Measurements from ENCODE around the gene CRY2. TPM values are rescaled to one million over a fixed set of nuclear protein-coding genes. Genes with fewer than 3 reads are reported as not detected.

The CRY2 gene
- total and polyA plus RNA-seq, 2 of the 13 experiments (the other 11 are each of a cell fraction or from before 2014, with no cell fraction given), result 10.1 to 12.2 TPM

DNA sequence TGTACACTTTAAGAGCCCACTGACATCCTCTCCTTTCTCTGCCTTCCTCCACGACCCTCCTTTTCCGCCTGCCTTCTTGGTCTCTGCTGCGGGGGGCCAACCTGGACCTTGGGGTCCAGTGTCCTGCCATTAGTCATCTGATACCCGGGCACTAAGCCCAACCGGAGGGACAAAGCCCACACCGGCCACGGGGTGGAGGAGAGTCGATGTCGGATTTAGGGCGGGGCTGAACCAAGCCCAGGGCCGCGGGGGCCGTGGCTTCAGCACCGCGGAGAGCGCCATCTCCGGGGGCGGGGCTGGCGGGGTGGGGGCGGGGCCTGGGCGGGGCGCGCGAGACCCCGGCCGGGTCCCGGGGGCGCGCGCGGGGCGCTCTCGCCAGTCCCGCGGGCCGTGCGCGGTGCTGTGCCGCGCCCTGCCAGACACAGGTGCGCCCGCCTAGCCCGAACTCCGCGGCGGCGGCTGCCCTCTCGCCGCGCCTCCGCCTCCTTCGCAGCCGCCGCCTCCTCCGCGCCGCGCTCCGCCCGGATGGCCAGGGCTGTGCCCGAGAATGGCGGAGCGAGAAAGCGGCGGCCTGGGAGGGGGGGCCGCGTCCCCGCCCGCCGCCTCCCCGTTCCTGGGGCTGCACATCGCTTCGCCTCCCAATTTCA is 38.1 kb downstream of the CRY2 start, which contains the start of gene MAPK8IP1 (continued):
- TF ChIP-seq, protein P1, sequence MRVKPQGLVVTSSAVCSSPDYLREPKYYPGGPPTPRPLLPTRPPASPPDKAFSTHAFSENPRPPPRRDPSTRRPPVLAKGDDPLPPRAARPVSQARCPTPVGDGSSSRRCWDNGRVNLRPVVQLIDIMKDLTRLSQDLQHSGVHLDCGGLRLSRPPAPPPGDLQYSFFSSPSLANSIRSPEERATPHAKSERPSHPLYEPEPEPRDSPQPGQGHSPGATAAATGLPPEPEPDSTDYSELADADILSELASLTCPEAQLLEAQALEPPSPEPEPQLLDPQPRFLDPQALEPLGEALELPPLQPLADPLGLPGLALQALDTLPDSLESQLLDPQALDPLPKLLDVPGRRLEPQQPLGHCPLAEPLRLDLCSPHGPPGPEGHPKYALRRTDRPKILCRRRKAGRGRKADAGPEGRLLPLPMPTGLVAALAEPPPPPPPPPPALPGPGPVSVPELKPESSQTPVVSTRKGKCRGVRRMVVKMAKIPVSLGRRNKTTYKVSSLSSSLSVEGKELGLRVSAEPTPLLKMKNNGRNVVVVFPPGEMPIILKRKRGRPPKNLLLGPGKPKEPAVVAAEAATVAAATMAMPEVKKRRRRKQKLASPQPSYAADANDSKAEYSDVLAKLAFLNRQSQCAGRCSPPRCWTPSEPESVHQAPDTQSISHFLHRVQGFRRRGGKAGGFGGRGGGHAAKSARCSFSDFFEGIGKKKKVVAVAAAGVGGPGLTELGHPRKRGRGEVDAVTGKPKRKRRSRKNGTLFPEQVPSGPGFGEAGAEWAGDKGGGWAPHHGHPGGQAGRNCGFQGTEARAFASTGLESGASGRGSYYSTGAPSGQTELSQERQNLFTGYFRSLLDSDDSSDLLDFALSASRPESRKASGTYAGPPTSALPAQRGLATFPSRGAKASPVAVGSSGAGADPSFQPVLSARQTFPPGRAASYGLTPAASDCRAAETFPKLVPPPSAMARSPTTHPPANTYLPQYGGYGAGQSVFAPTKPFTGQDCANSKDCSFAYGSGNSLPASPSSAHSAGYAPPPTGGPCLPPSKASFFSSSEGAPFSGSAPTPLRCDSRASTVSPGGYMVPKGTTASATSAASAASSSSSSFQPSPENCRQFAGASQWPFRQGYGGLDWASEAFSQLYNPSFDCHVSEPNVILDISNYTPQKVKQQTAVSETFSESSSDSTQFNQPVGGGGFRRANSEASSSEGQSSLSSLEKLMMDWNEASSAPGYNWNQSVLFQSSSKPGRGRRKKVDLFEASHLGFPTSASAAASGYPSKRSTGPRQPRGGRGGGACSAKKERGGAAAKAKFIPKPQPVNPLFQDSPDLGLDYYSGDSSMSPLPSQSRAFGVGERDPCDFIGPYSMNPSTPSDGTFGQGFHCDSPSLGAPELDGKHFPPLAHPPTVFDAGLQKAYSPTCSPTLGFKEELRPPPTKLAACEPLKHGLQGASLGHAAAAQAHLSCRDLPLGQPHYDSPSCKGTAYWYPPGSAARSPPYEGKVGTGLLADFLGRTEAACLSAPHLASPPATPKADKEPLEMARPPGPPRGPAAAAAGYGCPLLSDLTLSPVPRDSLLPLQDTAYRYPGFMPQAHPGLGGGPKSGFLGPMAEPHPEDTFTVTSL (CRISPR knock-in tag; IDR thresholded peaks at IDR 0.05; ENCODE audit: borderline replicate concordance), result no peak
- no peak for TF ChIP-seq ZFAT (CRISPR knock-in tag; conservative IDR thresholded peaks at IDR 0.05)
- no peak for TF ChIP-seq REPIN1 (CRISPR knock-in tag; IDR thresholded peaks at IDR 0.05; ENCODE audit: borderline replicate concordance, low read depth)
- no peak for TF ChIP-seq ZSCAN12 (CRISPR knock-in tag; IDR thresholded peaks at IDR 0.05)
- TF ChIP-seq, protein P2, sequence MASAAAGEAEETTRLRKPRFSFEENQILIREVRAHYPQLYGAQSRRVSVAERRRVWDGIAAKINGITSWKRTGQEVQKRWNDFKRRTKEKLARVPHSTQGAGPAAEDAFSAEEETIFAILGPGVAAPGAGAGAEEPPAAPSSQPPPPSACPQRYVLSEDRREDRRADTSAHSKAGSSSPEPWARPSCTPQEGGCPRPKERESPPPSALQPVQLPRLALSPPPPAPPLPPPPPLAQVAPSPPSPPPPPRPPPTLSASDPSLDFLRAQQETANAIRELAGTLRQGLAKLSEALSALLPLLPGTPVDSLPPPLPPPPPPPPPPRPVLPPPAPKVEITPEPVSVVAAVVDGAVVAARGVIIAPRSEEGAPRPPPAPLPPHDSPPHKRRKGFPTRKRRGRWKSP (CRISPR knock-in tag; IDR thresholded peaks at IDR 0.05), result no peak
- TF ChIP-seq ZFP62 (CRISPR knock-in tag; IDR thresholded peaks at IDR 0.05), result no peak
- TF ChIP-seq, protein P3, sequence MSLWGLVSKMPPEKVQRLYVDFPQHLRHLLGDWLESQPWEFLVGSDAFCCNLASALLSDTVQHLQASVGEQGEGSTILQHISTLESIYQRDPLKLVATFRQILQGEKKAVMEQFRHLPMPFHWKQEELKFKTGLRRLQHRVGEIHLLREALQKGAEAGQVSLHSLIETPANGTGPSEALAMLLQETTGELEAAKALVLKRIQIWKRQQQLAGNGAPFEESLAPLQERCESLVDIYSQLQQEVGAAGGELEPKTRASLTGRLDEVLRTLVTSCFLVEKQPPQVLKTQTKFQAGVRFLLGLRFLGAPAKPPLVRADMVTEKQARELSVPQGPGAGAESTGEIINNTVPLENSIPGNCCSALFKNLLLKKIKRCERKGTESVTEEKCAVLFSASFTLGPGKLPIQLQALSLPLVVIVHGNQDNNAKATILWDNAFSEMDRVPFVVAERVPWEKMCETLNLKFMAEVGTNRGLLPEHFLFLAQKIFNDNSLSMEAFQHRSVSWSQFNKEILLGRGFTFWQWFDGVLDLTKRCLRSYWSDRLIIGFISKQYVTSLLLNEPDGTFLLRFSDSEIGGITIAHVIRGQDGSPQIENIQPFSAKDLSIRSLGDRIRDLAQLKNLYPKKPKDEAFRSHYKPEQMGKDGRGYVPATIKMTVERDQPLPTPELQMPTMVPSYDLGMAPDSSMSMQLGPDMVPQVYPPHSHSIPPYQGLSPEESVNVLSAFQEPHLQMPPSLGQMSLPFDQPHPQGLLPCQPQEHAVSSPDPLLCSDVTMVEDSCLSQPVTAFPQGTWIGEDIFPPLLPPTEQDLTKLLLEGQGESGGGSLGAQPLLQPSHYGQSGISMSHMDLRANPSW (CRISPR knock-in tag; IDR thresholded peaks at IDR 0.05; ENCODE audit: borderline replicate concordance), result no peak
- TF ChIP-seq, protein P4, sequence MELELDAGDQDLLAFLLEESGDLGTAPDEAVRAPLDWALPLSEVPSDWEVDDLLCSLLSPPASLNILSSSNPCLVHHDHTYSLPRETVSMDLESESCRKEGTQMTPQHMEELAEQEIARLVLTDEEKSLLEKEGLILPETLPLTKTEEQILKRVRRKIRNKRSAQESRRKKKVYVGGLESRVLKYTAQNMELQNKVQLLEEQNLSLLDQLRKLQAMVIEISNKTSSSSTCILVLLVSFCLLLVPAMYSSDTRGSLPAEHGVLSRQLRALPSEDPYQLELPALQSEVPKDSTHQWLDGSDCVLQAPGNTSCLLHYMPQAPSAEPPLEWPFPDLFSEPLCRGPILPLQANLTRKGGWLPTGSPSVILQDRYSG (CRISPR knock-in tag; IDR thresholded peaks at IDR 0.05), result no peak
- TF ChIP-seq FOXP1 (IDR thresholded peaks at IDR 0.05), result no peak
- TF ChIP-seq FOXP1 (CRISPR knock-in tag; IDR thresholded peaks at IDR 0.05), result no peak
- TF ChIP-seq FOXM1 (CRISPR knock-in tag; IDR thresholded peaks at IDR 0.05), result no peak
- peak; percentile 38 for TF ChIP-seq AGO2 (optimal IDR thresholded peaks at IDR 0.05; ENCODE audit: low read depth, low read length)
- TF ChIP-seq KAT8 (CRISPR knock-in tag; IDR thresholded peaks at IDR 0.05), result 0 out of 2 replicates have a peak, but pooled peaks have one; percentile 19
- no peak for TF ChIP-seq RCOR2 (CRISPR knock-in tag; IDR thresholded peaks at IDR 0.05)
- TF ChIP-seq, protein P5, sequence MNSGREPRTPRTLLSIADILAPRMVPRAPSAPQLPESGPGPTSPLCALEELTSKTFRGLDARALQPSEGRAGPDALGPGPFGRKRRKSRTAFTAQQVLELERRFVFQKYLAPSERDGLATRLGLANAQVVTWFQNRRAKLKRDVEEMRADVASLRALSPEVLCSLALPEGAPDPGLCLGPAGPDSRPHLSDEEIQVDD (CRISPR knock-in tag; IDR thresholded peaks at IDR 0.05; ENCODE audit: borderline replicate concordance), result no peak
- no peak for TF ChIP-seq SOX6 (IDR thresholded peaks at IDR 0.05)
- no peak for TF ChIP-seq SOX6 (CRISPR knock-in tag; IDR thresholded peaks at IDR 0.05)
- no peak for TF ChIP-seq ZNF20 (CRISPR knock-in tag; IDR thresholded peaks at IDR 0.05)
- TF ChIP-seq SETDB1 (CRISPR knock-in tag; IDR thresholded peaks at IDR 0.05; ENCODE audit: borderline replicate concordance), result no peak

Data from HepG2 (cell line).